Measurements from ENCODE around the gene ATXN1.

Gene ATXN1

GRCh38 chr6:16698997-16699868, 62.0 kb downstream of the ATXN1 start:
- POLR2A ChIA-PET, result no interaction called here
- CTCF ChIA-PET, result interaction anchor here (0.8 to 2.7 kb wide), 9 partner anchors 11 to 367 kb away, joined by 3 to 11 read pairs (median 4); partner anchors contain the start of gene ATXN1
- TF ChIP-seq, protein P1, sequence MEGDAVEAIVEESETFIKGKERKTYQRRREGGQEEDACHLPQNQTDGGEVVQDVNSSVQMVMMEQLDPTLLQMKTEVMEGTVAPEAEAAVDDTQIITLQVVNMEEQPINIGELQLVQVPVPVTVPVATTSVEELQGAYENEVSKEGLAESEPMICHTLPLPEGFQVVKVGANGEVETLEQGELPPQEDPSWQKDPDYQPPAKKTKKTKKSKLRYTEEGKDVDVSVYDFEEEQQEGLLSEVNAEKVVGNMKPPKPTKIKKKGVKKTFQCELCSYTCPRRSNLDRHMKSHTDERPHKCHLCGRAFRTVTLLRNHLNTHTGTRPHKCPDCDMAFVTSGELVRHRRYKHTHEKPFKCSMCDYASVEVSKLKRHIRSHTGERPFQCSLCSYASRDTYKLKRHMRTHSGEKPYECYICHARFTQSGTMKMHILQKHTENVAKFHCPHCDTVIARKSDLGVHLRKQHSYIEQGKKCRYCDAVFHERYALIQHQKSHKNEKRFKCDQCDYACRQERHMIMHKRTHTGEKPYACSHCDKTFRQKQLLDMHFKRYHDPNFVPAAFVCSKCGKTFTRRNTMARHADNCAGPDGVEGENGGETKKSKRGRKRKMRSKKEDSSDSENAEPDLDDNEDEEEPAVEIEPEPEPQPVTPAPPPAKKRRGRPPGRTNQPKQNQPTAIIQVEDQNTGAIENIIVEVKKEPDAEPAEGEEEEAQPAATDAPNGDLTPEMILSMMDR (IDR thresholded peaks at IDR 0.05; ENCODE audit: control extremely low read depth, extremely low read depth, low read depth, missing control alignments), result no peak
- DNase-seq (ENCODE audit: extremely low spot score), result no peak

DNA sequence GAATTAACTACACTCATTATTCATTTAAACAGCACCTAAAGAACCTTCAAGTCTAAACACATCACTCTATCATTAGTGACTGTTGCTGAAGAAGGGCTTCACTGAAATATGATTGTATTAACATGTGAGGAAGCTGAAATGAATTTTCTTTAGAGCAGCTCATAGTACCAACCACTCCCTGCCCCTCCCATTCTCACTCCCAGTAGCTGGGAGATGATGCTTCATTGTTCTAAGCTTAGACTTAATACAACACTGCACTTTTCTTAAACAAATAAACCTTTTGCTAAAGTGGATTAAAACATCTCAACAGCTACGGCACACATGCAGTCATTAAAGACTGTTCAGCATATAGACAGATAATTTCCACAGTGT, 63.1 kb downstream of the ATXN1 start:
- POLR2A ChIA-PET, result no interaction called here
- no peak for DNase-seq (ENCODE audit: extremely low spot score)
- TF ChIP-seq, protein P1 (IDR thresholded peaks at IDR 0.05; ENCODE audit: control extremely low read depth, extremely low read depth, low read depth, missing control alignments), result no peak
- CTCF ChIA-PET, result interaction anchor here (1.0 to 2.3 kb wide), 6 partner anchors 15 to 366 kb away, joined by 3 to 7 read pairs (median 5); partner anchors contain the start of gene ATXN1

DNA sequence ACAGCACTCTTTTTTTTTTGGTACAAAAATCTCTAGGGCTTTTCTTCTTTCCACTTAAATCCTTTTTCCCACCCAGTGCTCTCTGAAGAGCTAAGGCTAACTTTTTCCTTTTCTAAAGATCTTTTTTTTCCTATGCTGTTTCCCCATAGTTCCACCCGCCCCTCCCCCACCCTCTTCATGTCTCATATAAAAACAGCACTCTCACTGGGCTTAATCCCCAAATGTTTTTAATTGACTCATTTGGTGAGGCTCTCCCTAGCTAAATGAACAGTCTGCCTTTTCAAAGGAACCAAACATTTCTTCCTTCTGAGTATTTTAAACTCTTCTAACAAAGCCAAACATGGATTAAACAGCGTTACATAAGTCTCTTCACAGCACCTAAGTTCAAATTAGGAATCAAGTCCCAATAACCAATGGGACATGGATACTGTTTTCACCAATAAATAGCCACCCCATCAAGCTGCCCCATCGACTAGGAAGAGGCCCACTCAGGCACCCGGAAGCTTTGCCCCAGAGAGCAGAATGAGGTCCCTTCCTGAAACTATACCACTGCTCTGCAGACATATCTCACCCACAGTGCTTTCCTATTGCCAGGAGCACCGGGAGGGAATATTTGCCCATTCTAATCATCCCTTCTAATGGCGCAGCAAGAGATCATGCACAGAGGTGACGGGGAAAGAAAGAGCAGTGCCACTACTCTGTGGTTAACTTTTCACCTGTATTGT, 63.7 kb downstream of the ATXN1 start:
- CTCF ChIA-PET, result interaction anchor here (1.3 to 2.3 kb wide), 4 partner anchors 16 to 365 kb away, joined by 3 to 7 read pairs (median 6); partner anchors contain the start of gene ATXN1
- DNase-seq (ENCODE audit: extremely low spot score), result no peak
- POLR2A ChIA-PET, result no interaction called here
- TF ChIP-seq, protein P1 (IDR thresholded peaks at IDR 0.05; ENCODE audit: control extremely low read depth, extremely low read depth, low read depth, missing control alignments), result no peak

GRCh38 chr6:16696496-16696895, 64.8 kb downstream of the ATXN1 start:
- TF ChIP-seq, protein P1 (IDR thresholded peaks at IDR 0.05; ENCODE audit: control extremely low read depth, extremely low read depth, low read depth, missing control alignments), result no peak
- ChIA-PET CTCF (interaction anchor here (0.8 to 1.6 kb wide), 5 partner anchors 10 to 74 kb away, joined by 3 to 4 read pairs (median 3); no protein-coding TSS in a partner anchor), POLR2A (no interaction called here)
- DNase-seq (ENCODE audit: extremely low spot score), result no peak

DNA sequence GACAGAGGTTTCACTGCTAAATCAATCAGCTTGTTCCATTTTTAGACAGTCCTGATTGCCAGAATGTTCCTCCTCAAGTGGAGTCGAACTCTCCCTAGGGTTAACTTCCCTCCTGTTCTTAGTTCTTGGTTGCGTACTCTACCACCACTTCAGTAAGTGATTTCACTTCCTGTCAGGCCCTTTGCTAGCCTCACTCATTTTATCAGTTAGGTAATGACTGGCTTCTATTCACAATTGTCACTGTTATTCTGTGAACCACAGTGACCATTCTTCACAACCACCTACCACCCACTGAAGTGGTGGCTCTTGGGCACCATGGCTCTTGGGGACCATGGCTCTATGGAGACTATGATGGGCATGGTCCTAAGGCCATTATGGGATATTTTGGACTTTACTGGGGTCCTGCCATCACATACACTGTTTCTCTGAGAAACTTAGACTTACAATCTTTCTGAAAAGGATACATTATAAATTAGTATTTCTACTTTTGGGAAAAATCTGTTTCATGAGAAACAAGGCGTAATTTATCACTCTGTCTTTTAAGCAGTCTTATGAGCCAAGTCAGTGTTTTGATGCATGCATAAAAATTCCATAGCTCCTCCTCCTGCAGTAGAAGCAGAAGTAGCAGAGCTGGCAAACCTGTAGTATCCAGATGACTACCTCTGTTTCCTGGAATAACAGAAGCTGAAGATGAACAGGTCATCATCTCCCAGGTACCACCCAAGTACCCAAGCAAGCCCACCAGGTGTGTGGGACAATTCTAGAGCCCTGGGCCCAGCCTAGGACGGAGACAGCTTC, 66.3 kb downstream of the ATXN1 start:
- peak; percentile 28 for DNase-seq (ENCODE audit: extremely low spot score)
- ChIA-PET POLR2A (no interaction called here), CTCF (interaction anchor here (0.6 to 1.8 kb wide), 5 partner anchors 13 to 202 kb away, joined by 3 read pairs; no protein-coding TSS in a partner anchor)
- TF ChIP-seq, protein P1 (IDR thresholded peaks at IDR 0.05; ENCODE audit: control extremely low read depth, extremely low read depth, low read depth, missing control alignments), result no peak

DNA sequence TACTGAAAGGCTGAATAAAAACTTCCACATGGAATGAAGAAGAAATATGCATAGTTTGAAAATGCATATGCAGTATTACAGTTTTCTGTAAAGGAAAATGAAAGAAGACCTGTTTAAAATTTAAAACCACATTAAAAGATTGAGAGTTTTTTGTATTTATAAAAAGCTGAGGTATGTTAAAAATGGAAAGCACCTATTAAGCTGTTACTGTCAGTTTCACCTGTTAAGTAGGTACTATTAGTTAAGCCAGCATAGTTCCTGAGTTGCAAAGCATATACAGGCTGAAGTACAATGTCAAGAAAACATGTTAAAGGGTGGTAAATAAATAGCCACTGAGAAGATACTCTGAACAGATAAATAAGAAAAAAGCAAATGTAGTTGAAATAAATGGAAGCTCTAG, 69.9 kb downstream of the ATXN1 start:
- CTCF ChIA-PET, result interaction anchor here (0.9 to 1.6 kb wide), 7 partner anchors 10 to 94 kb away, joined by 3 to 7 read pairs (median 3); no protein-coding TSS in a partner anchor
- POLR2A ChIA-PET, result no interaction called here
- DNase-seq (ENCODE audit: extremely low spot score), result no peak
- TF ChIP-seq, protein P1 (IDR thresholded peaks at IDR 0.05; ENCODE audit: control extremely low read depth, extremely low read depth, low read depth, missing control alignments), result no peak

Measured in GM10248 (cell line).